Spleen (tissue), 7 donors: ENCODE data around the gene CERS3.

Experiments used
- POLR2A ChIP-seq, 3 donors: fragments of 450-650 bp; IDR thresholded peaks; one replicate each; pipeline ENCODE4 v1.5.1; 2017; ENCODE audit warnings: antibody characterized with exemption in 3 of 3, mild to moderate bottlenecking in 1 of 3
- POLR2AphosphoS5 ChIP-seq, 3 donors: sonication (generic); formaldehyde crosslinking; IDR thresholded peaks; one replicate each; pipeline ENCODE4 v1.5.1; 2017; ENCODE audit warnings: antibody characterized with exemption in 3 of 3
- TF ChIP-seq, protein P1 (sequence below), 11 experiments: fragments of 200-600 bp in 7 of 11; fragments of 450-650 bp in 4 of 11; sonication (generic) in 4 of 11; IDR thresholded peaks in 8 of 11; conservative IDR thresholded peaks in 3 of 11; 1 replicate in 7 of 11; 2 replicates in 4 of 11; pipeline versions ENCODE4 v1.4.0 to v1.8.0; 2016 to 2021; ENCODE audit warnings: antibody characterized with exemption in 11 of 11, inconsistent platforms in 4 of 11, mild to moderate bottlenecking in 1 of 11
- donor health status: DM: no; HTN: no; CAD: no; lungs with moderate emphysema.
- donor health status: DM: no; HTN: no; CAD: no.
- donor health status: DM: no; HTN: no; CAD: no.

GRCh38 chr15:100437261-100437660 lies 91.5 kb downstream of the CERS3 start:
- TF ChIP-seq, protein P1, sequence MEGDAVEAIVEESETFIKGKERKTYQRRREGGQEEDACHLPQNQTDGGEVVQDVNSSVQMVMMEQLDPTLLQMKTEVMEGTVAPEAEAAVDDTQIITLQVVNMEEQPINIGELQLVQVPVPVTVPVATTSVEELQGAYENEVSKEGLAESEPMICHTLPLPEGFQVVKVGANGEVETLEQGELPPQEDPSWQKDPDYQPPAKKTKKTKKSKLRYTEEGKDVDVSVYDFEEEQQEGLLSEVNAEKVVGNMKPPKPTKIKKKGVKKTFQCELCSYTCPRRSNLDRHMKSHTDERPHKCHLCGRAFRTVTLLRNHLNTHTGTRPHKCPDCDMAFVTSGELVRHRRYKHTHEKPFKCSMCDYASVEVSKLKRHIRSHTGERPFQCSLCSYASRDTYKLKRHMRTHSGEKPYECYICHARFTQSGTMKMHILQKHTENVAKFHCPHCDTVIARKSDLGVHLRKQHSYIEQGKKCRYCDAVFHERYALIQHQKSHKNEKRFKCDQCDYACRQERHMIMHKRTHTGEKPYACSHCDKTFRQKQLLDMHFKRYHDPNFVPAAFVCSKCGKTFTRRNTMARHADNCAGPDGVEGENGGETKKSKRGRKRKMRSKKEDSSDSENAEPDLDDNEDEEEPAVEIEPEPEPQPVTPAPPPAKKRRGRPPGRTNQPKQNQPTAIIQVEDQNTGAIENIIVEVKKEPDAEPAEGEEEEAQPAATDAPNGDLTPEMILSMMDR (IDR thresholded peaks at IDR 0.05 in 8 of 11, conservative IDR thresholded peaks at IDR 0.05 in 3 of 11) = no peak
- TF ChIP-seq POLR2A (IDR thresholded peaks at IDR 0.05) = no peak
- no peak for TF ChIP-seq POLR2AphosphoS5 (IDR thresholded peaks at IDR 0.05)
